NCI-H1694 treated with DMSO at 0.1 percent for 48 hours (cell line): Measurements from ENCODE around the gene WBP1L.

ENCODE experiments used
- DNase-seq: peaks from one replicate; lab custom pipeline; 2025; lab: John Stamatoyannopoulos, UW

Gene WBP1L

GRCh38 chr10:102780527-102780808, 36.7 kb downstream of the WBP1L start:
- no peak for DNase-seq

- DNase-seq: no peak
These were observed 37.6 kb downstream of the WBP1L start for GRCh38 chr10:102781090-102781920.

- no peak for DNase-seq
These were observed 38.3 kb downstream of the WBP1L start for GRCh38 chr10:102781921-102782557.

- DNase-seq: no peak
These were observed 39.2 kb downstream of the WBP1L start for GRCh38 chr10:102782673-102783551.

- no peak for DNase-seq
These were observed 39.8 kb downstream of the WBP1L start for GRCh38 chr10:102783568-102783967.

GRCh38 chr10:102785818-102786217, 42.1 kb downstream of the WBP1L start:
- DNase-seq: no peak

- no peak for DNase-seq
These were observed 48.1 kb downstream of the WBP1L start for GRCh38 chr10:102791754-102792395.

- no peak for DNase-seq
These were observed 52.0 kb downstream of the WBP1L start for GRCh38 chr10:102795453-102796406.

- no peak for DNase-seq
These were observed 52.8 kb downstream of the WBP1L start for GRCh38 chr10:102796407-102797176.

GRCh38 chr10:102799691-102800471, 56.1 kb downstream of the WBP1L start:
- DNase-seq: no peak

- no peak for DNase-seq
These were observed 57.0 kb downstream of the WBP1L start for GRCh38 chr10:102800611-102801335.

GRCh38 chr10:102801496-102801895, 57.7 kb downstream of the WBP1L start:
- DNase-seq: no peak

- DNase-seq: no peak
These were observed 58.2 kb downstream of the WBP1L start for GRCh38 chr10:102801978-102802377.

GRCh38 chr10:102802920-102803534, 59.3 kb downstream of the WBP1L start:
- no peak for DNase-seq

GRCh38 chr10:102804382-102805055, 60.8 kb downstream of the WBP1L start:
- no peak for DNase-seq

- DNase-seq: no peak
These were observed 64.6 kb downstream of the WBP1L start for GRCh38 chr10:102808380-102808779.

- DNase-seq: no peak
These were observed 67.6 kb downstream of the WBP1L start for GRCh38 chr10:102811346-102811745.
